ENCODE measurements around the gene MAP7D3.

GRCh38 chrX:136183917-136184316 is 67.3 kb downstream of the MAP7D3 start:
- no peak for TF ChIP-seq HDGF (IDR thresholded peaks at IDR 0.05; ENCODE audit: borderline replicate concordance)
- TF ChIP-seq BHLHE40 (IDR thresholded peaks at IDR 0.05; ENCODE audit: borderline replicate concordance): no peak

Data from HEK293T (cell line).